Measurements from ENCODE around the gene ADAMTSL1.

The ADAMTSL1 gene

DNA sequence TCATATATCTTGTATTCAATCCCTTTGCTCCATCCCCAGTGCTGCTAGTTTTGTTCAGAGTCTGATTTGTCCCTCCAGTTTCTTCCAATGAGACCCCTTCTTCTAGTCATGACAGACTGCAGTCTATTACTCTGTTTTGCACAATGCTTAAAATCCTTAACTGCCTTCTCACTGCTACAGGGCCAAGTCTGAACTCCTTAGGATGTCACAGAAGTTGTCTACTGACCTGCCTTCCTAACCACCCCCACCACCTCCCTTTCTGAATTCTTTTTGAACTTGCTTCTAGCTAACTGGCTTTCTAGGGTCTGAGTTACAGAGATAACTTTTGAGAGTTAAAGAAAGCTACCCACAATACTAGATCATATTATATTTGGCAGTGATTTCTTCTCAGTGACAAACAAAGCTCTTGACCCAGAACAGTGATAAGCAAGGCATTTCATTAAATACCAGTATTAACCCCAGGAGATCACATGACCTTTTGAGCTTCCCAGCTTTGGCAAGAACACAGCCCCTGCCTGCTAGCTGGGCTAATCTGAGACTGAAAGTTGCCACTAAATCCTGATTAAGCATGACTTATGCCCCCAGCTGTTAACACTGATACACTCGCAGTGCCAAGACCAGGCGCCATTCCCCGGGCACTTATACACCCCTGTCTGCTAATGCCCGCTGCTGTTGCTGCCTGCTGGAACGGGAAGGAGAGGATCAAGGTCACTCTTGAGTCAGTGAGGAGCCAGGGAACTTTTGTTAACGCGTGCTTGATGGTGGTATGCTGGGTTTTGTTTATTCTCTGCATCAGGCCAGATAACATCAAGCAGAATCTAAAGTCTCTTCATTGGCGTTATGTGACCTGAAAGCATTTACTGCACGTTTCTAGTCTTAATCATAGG is 36.4 kb upstream of the ADAMTSL1 start:
- TF ChIP-seq FOXA1 (IDR thresholded peaks at IDR 0.05) (no peak), BHLHE40 (IDR thresholded peaks at IDR 0.05; ENCODE audit: borderline replicate concordance) (no peak), SUZ12 (IDR thresholded peaks at IDR 0.05) (no peak)
- no peak for DNase-seq (ENCODE audit: extremely low spot score)
- ChIA-PET CTCF (interaction anchor here (0.7 to 1.2 kb wide), 2 partner anchors 173 to 183 kb away, joined by 5 to 9 read pairs; no protein-coding TSS in a partner anchor), POLR2A (interaction anchor here (0.6 to 1.0 kb wide), 2 partner anchors 10 to 181 kb away, joined by 3 read pairs; no protein-coding TSS in a partner anchor)

DNA sequence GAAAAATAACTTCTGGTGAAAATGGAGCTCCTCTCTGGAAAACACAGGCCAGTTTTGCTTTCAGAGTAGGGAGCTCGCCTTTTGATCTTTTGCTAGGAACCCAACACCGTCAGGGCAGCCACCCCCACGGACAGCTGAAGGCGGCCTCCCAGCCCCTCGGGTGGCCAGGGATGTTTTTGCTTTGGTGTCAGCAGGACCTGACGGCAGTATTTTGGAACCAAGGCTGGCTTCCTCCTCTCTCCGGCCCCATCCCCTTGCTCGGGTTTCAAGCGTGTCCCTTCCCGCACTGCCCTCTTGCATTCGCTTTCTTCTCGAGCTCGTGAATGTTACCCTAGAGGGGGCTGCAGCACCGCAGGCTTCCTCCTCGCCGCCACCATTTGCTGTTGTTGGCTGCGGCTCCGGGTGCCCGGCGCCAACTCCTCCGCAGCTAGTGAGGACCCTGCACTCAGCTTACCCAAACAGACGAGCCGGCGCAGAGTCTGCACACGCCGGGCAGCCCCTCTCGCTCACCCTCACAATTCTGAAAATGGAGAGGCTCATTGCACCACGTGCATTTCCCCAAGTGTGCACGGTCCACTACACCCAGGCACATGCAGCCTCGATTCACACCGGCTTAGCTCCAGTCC is 35.5 kb upstream of the ADAMTSL1 start:
- TF ChIP-seq, protein P1, sequence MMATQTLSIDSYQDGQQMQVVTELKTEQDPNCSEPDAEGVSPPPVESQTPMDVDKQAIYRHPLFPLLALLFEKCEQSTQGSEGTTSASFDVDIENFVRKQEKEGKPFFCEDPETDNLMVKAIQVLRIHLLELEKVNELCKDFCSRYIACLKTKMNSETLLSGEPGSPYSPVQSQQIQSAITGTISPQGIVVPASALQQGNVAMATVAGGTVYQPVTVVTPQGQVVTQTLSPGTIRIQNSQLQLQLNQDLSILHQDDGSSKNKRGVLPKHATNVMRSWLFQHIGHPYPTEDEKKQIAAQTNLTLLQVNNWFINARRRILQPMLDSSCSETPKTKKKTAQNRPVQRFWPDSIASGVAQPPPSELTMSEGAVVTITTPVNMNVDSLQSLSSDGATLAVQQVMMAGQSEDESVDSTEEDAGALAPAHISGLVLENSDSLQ (IDR thresholded peaks at IDR 0.05) = no peak
- TF ChIP-seq TARDBP (IDR thresholded peaks at IDR 0.05) = no peak
- TF ChIP-seq HDGF (IDR thresholded peaks at IDR 0.05; ENCODE audit: borderline replicate concordance) = no peak
- no peak for TF ChIP-seq FOXK2 (IDR thresholded peaks at IDR 0.05)
- no peak for TF ChIP-seq NFRKB (IDR thresholded peaks at IDR 0.05)
- TF ChIP-seq ELF4 (IDR thresholded peaks at IDR 0.05) = no peak
- TF ChIP-seq FOXM1 (IDR thresholded peaks at IDR 0.05; ENCODE audit: borderline replicate concordance) = no peak
- no peak for TF ChIP-seq SP1 (IDR thresholded peaks at IDR 0.05)
- no peak for TF ChIP-seq ZNF384 (IDR thresholded peaks at IDR 0.05)
- no peak for TF ChIP-seq BHLHE40 (IDR thresholded peaks at IDR 0.05; ENCODE audit: borderline replicate concordance)
- no peak for TF ChIP-seq ARNT (IDR thresholded peaks at IDR 0.05)
- TF ChIP-seq LEF1 (IDR thresholded peaks at IDR 0.05; ENCODE audit: borderline replicate concordance) = no peak
- no peak for TF ChIP-seq L3MBTL2 (conservative IDR thresholded peaks at IDR 0.05)
- ChIA-PET CTCF (interaction anchor here (0.6 to 1.2 kb wide), 3 partner anchors 174 to 281 kb away, joined by 4 to 9 read pairs (median 5); no protein-coding TSS in a partner anchor), POLR2A (interaction anchor here (0.6 to 1.0 kb wide), 2 partner anchors 9 to 182 kb away, joined by 3 read pairs; no protein-coding TSS in a partner anchor)
- no peak for DNase-seq (ENCODE audit: extremely low spot score)

DNA sequence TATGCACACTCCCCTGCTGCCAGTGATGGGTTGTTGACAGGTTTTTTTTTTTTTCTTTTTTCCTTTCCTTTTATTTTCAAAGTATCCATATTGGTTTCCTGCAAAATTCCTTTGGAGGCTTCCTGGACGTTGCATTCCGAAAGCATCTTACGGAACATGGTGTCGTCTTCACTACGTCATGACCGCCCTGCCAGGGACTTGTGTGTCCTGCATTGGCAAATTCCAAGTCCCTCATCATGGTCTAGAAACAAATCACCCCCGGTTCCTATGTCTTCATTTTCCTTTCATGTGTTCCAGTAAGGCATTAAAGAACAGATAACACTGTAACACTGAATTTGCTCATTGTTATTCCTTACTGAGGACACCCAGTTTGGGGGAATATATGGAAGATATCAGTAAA is 35.0 kb upstream of the ADAMTSL1 start:
- DNase-seq (ENCODE audit: extremely low spot score) = no peak
- TF ChIP-seq ELF4 (IDR thresholded peaks at IDR 0.05) = no peak
- no peak for TF ChIP-seq TARDBP (IDR thresholded peaks at IDR 0.05)
- TF ChIP-seq SP1 (IDR thresholded peaks at IDR 0.05) = no peak
- CTCF ChIA-PET = no interaction called here
- POLR2A ChIA-PET = no interaction called here

DNA sequence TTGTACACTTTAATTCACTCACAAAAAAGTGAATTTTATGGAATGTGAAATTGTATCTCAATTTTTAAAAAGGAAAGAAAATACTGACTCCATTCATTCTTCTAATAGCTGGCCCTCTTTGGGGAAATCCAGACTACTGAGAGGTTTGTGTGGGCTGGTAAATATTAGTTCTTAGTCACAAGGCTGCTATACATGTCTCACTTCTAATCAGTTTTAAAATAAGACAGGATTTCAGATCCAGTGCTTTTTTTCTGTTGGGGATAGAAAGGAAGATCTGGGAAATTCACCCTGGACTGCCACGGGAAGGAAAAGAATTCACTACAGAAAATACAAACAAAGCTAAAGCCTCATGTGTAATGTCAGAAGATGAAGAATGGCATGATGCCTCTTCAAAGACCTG is 32.7 kb upstream of the ADAMTSL1 start:
- DNase-seq (ENCODE audit: extremely low spot score) = no peak
- no peak for TF ChIP-seq SUZ12 (IDR thresholded peaks at IDR 0.05)
- TF ChIP-seq BHLHE40 (IDR thresholded peaks at IDR 0.05; ENCODE audit: borderline replicate concordance) = no peak
- no peak for TF ChIP-seq TARDBP (IDR thresholded peaks at IDR 0.05)
- TF ChIP-seq ZNF384 (IDR thresholded peaks at IDR 0.05) = no peak
- TF ChIP-seq, protein P1 (IDR thresholded peaks at IDR 0.05) = no peak
- TF ChIP-seq CTBP1 (IDR thresholded peaks at IDR 0.05; ENCODE audit: borderline replicate concordance) = no peak
- no peak for TF ChIP-seq NFRKB (IDR thresholded peaks at IDR 0.05)
- no peak for TF ChIP-seq L3MBTL2 (conservative IDR thresholded peaks at IDR 0.05)
- no peak for TF ChIP-seq FOXK2 (IDR thresholded peaks at IDR 0.05)
- no peak for TF ChIP-seq LEF1 (IDR thresholded peaks at IDR 0.05; ENCODE audit: borderline replicate concordance)
- TF ChIP-seq FOXA1 (IDR thresholded peaks at IDR 0.05) = no peak
- no peak for TF ChIP-seq ELF4 (IDR thresholded peaks at IDR 0.05)
- no peak for TF ChIP-seq ARNT (IDR thresholded peaks at IDR 0.05)
- no peak for TF ChIP-seq FOXM1 (IDR thresholded peaks at IDR 0.05; ENCODE audit: borderline replicate concordance)
- POLR2A ChIA-PET = no interaction called here
- CTCF ChIA-PET = interaction anchor here (0.5 to 0.6 kb wide), 2 partner anchors 578 to 1747 kb away, joined by 3 read pairs; no protein-coding TSS in a partner anchor

DNA sequence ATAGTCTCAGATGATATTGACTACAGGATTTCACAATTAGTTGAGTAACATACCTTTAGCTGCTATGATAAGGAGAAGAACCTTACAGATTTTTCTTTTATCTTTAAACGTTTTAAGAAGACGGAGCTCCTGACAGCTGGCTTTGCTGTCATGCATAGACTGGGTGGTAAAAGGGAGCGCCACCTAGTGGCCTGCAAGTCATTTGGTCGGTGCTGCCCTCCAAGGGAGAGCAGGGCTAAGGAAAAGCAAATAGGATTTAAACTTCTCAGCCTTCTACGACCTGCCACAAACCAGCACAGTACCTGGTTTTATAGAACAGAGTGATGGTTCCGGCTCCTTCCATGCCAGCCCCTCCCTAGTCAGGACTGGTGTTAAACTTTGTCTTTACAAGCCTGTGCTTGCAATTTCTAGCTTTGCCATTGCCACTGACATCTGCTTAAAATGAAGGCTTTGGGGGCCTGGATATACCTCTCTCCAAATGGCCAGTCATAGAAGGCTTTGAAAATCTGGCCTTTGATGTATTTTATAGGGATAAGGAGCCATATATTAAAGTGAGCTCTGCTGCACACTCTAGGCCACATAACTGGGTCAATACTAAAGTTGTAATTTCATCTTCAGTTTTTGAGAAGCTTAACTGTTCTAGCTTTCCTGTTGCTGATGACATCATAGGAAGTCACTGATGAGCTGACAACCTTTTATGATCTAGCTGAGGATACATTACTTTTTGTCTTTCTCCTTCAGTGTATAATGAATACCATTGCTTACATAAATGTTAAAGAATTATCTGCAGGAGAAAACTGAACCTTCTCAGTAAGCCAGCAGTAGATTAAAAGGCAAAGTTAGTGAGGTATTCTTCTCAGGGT is 31.1 kb upstream of the ADAMTSL1 start:
- ChIA-PET CTCF (interaction anchor here (0.6 to 2.0 kb wide), 8 partner anchors 12 to 585 kb away, joined by 3 to 14 read pairs (median 4); partner anchors contain the start of gene ADAMTSL1), POLR2A (no interaction called here)
- DNase-seq (ENCODE audit: extremely low spot score) = peak; percentile 88
- TF ChIP-seq CTBP1 (IDR thresholded peaks at IDR 0.05; ENCODE audit: borderline replicate concordance) = no peak
- no peak for TF ChIP-seq ELF4 (IDR thresholded peaks at IDR 0.05)
- TF ChIP-seq, protein P1 (IDR thresholded peaks at IDR 0.05) = peak; percentile 34; the same call in 1 of the 2 replicates
- TF ChIP-seq ZNF384 (IDR thresholded peaks at IDR 0.05) = no peak

All from HEK293T (cell line).